Calu3 (cell line): ENCODE data around the gene SHISA9. TPM values are rescaled to one million over a fixed set of nuclear protein-coding genes. Genes with fewer than 3 reads are reported as not detected.

Source experiments
- BruUV-seq: library from RNA; stranded (reverse); fragments of 400-500 nt; replicated peaks from 2 replicates; lab custom pipeline; 2021; lab: Mats Ljungman, UMichigan
- CTCF ChIA-PET: fragments of 300-600 bp; sonication (Branson Sonifier 250); formaldehyde crosslinking; loops from one replicate; lab custom pipeline; 2022; ENCODE audit warnings: antibody characterized with exemption; lab: Charles Lee
- DNase-seq: peaks from one replicate; pipeline ENCODE4 v3.0.0; 2022
- H3K27ac Mint-ChIP-seq: one replicate; pipeline ENCODE4 v1.8.0; 2022; ENCODE audit warnings: mixed read lengths; ENCODE audit not compliant: unreplicated experiment
- H3K27me3 Mint-ChIP-seq: one replicate; pipeline ENCODE4 v1.8.0; 2022; ENCODE audit warnings: mixed read lengths; ENCODE audit not compliant: unreplicated experiment
- H3K36me3 Mint-ChIP-seq: one replicate; pipeline ENCODE4 v1.8.0; 2022; ENCODE audit warnings: mild to moderate bottlenecking, moderate library complexity, mixed read lengths; ENCODE audit not compliant: insufficient read depth, unreplicated experiment
- H3K4me1 Mint-ChIP-seq: one replicate; pipeline ENCODE4 v1.8.0; 2022; ENCODE audit warnings: mild to moderate bottlenecking, low read depth, mixed read lengths; ENCODE audit not compliant: unreplicated experiment
- H3K4me3 Mint-ChIP-seq: one replicate; pipeline ENCODE4 v1.8.0; 2022; ENCODE audit warnings: mild to moderate bottlenecking, low read depth, moderate library complexity, mixed read lengths; ENCODE audit not compliant: unreplicated experiment
- H3K9me3 Mint-ChIP-seq: one replicate; pipeline ENCODE4 v1.8.0; 2022; ENCODE audit warnings: low read depth, mixed read lengths; ENCODE audit not compliant: unreplicated experiment
- CTCF ChIP-seq: fragments of 200-600 bp; IDR thresholded peaks from one replicate; pipeline ENCODE4 v1.8.0; 2022; ENCODE audit warnings: antibody characterized with exemption; ENCODE audit not compliant: unreplicated experiment
- intact Hi-C: fragments of 100-400 bp; cut with micrococcal nuclease; formaldehyde crosslinking; loops from one replicate; pipeline ENCODE4 v1.10.0; 2022; ENCODE audit not compliant: unreplicated experiment
- total RNA-seq: library from RNA; stranded (reverse); gene quantifications from 2 replicates; pipeline ENCODE4 v1.2.3, GENCODE V29; 2022

Gene SHISA9
- total RNA-seq, 1 experiment from 2014 or later = not detected

- Mint-ChIP-seq H3K9me3 (peaks cover 5% of the 10 kb centered on the region), H3K27me3 (no peaks in the 10 kb centered on the region), H3K4me3 (no peak overlapping the region), H3K4me1 (no peaks in the 10 kb centered on the region), H3K27ac (no peak overlapping the region), H3K36me3 (no peaks in the 10 kb centered on the region)
- CTCF ChIA-PET = no interaction called here
- DNase-seq = no peak
- intact Hi-C loops = no loop called here
- no TSS peak for BruUV-seq
- no peak for TF ChIP-seq CTCF
Measured at GRCh38 chr16:12988071-12988470, 86.7 kb downstream of the SHISA9 start.

GRCh38 chr16:12992066-12992465, 90.7 kb downstream of the SHISA9 start:
- TF ChIP-seq CTCF = no peak
- DNase-seq = no peak
- no peak overlapping the region for H3K27ac Mint-ChIP-seq
- CTCF ChIA-PET = no interaction called here
- peaks cover 8% of the 10 kb centered on the region for H3K9me3 Mint-ChIP-seq
- H3K4me3 Mint-ChIP-seq = no peak overlapping the region
- H3K36me3 Mint-ChIP-seq = no peaks in the 10 kb centered on the region
- BruUV-seq = no TSS peak
- no peaks in the 10 kb centered on the region for H3K4me1 Mint-ChIP-seq
- intact Hi-C loops = no loop called here
- no peaks in the 10 kb centered on the region for H3K27me3 Mint-ChIP-seq

GRCh38 chr16:12994402-12994801, 93.0 kb downstream of the SHISA9 start:
- H3K27me3 Mint-ChIP-seq = no peaks in the 10 kb centered on the region
- H3K27ac Mint-ChIP-seq = no peak overlapping the region
- no TSS peak for BruUV-seq
- DNase-seq = no peak
- H3K4me3 Mint-ChIP-seq = no peak overlapping the region
- no peaks in the 10 kb centered on the region for H3K36me3 Mint-ChIP-seq
- H3K9me3 Mint-ChIP-seq = peaks cover 5% of the 10 kb centered on the region
- no peak for TF ChIP-seq CTCF
- intact Hi-C loops = no loop called here
- H3K4me1 Mint-ChIP-seq = no peaks in the 10 kb centered on the region
- CTCF ChIA-PET = no interaction called here

- Mint-ChIP-seq H3K27ac (no peak overlapping the region), H3K36me3 (no peaks in the 10 kb centered on the region), H3K4me1 (no peaks in the 10 kb centered on the region), H3K9me3 (peaks cover 5% of the 10 kb centered on the region), H3K27me3 (no peaks in the 10 kb centered on the region), H3K4me3 (no peak overlapping the region)
- intact Hi-C loops = no loop called here
- no peak for TF ChIP-seq CTCF
- CTCF ChIA-PET = no interaction called here
- BruUV-seq = no TSS peak
- DNase-seq = no peak
Measured at GRCh38 chr16:12995721-12996372, 94.4 kb downstream of the SHISA9 start.
